Measurements from ENCODE around the gene NDC80.

The NDC80 gene

GRCh38 chr18:2597639-2598038 is 26.3 kb downstream of the NDC80 start:
- H3K4me1 ChIP-seq, result no peaks in the 10 kb centered on the region
- peaks cover 13% of the 10 kb centered on the region for H3K36me3 ChIP-seq
- H3K4me3 ChIP-seq (ENCODE audit: low read depth, low read length), result no peak overlapping the region
- TF ChIP-seq CTCF (IDR thresholded peaks at IDR 0.05; ENCODE audit: low read depth, low read length), result no peak
- no peaks in the 10 kb centered on the region for H3K27me3 ChIP-seq
- DNase-seq, result no peak
- no peaks in the 10 kb centered on the region for H3K9me3 ChIP-seq

- TF ChIP-seq CTCF (IDR thresholded peaks at IDR 0.05; ENCODE audit: low read depth, low read length), result no peak
- no peaks in the 10 kb centered on the region for H3K9me3 ChIP-seq
- H3K4me1 ChIP-seq, result no peaks in the 10 kb centered on the region
- H3K4me3 ChIP-seq (ENCODE audit: low read depth, low read length), result no peak overlapping the region
- H3K27me3 ChIP-seq, result no peaks in the 10 kb centered on the region
- H3K36me3 ChIP-seq, result peaks cover 6% of the 10 kb centered on the region
- DNase-seq, result no peak
These were observed 31.5 kb downstream of the NDC80 start for GRCh38 chr18:2602844-2603243.

- Histone ChIP-seq H3K4me1 (no peaks in the 10 kb centered on the region), H3K27me3 (no peaks in the 10 kb centered on the region), H3K9me3 (no peaks in the 10 kb centered on the region), H3K4me3 (ENCODE audit: low read depth, low read length) (no peak overlapping the region), H3K36me3 (peaks cover 11% of the 10 kb centered on the region; the same call in 1 of the 2 replicates)
- DNase-seq, result no peak
- no peak for TF ChIP-seq CTCF (IDR thresholded peaks at IDR 0.05; ENCODE audit: low read depth, low read length)
These were observed 35.0 kb downstream of the NDC80 start for GRCh38 chr18:2606335-2606734.

- no peaks in the 10 kb centered on the region for H3K9me3 ChIP-seq
- H3K4me3 ChIP-seq (ENCODE audit: low read depth, low read length), result no peak overlapping the region
- H3K27me3 ChIP-seq, result no peaks in the 10 kb centered on the region
- H3K4me1 ChIP-seq, result no peaks in the 10 kb centered on the region
- DNase-seq, result no peak
- peaks cover 11% of the 10 kb centered on the region; the same call in 1 of the 2 replicates for H3K36me3 ChIP-seq
- no peak for TF ChIP-seq CTCF (IDR thresholded peaks at IDR 0.05; ENCODE audit: low read depth, low read length)
These were observed 38.2 kb downstream of the NDC80 start for GRCh38 chr18:2609604-2610003.

GRCh38 chr18:2610549-2610948 is 39.2 kb downstream of the NDC80 start:
- no peaks in the 10 kb centered on the region for H3K4me1 ChIP-seq
- H3K36me3 ChIP-seq, result peaks cover 11% of the 10 kb centered on the region; the same call in 1 of the 2 replicates
- no peaks in the 10 kb centered on the region for H3K9me3 ChIP-seq
- no peak for DNase-seq
- no peaks in the 10 kb centered on the region for H3K27me3 ChIP-seq
- H3K4me3 ChIP-seq (ENCODE audit: low read depth, low read length), result no peak overlapping the region
- no peak for TF ChIP-seq CTCF (IDR thresholded peaks at IDR 0.05; ENCODE audit: low read depth, low read length)

- no peaks in the 10 kb centered on the region for H3K27me3 ChIP-seq
- no peak for DNase-seq
- TF ChIP-seq CTCF (IDR thresholded peaks at IDR 0.05; ENCODE audit: low read depth, low read length), result no peak
- H3K9me3 ChIP-seq, result no peaks in the 10 kb centered on the region
- no peak overlapping the region for H3K4me3 ChIP-seq (ENCODE audit: low read depth, low read length)
- no peaks in the 10 kb centered on the region for H3K4me1 ChIP-seq
- peaks cover 7% of the 10 kb centered on the region; the same call in 1 of the 2 replicates for H3K36me3 ChIP-seq
These were observed 41.6 kb downstream of the NDC80 start for GRCh38 chr18:2612996-2613395.
